Fibroblast of lung (primary cell): ENCODE measurements around the gene ESRP2.

ENCODE experiments used
- CTCF ChIP-seq, 2 donors: IDR thresholded peaks in 1 of 2; conservative IDR thresholded peaks in 1 of 2; 1 replicate in 1 of 2; 2 replicates in 1 of 2; pipeline ENCODE4 v1.5.1; 2011 to 2012; ENCODE audit warnings: low read length in 2 of 2, control low read depth in 1 of 2, inconsistent platforms in 1 of 2, low read depth in 1 of 2, mild to moderate bottlenecking in 1 of 2
- EZH2 ChIP-seq: IDR thresholded peaks from 2 replicates; pipeline ENCODE4 v1.5.1; 2012; ENCODE audit warnings: low read length, control low read depth, mild to moderate bottlenecking; ENCODE audit errors: missing control alignments

- TF ChIP-seq CTCF (conservative IDR thresholded peaks at IDR 0.05 in 1 of 2, IDR thresholded peaks at IDR 0.05 in 1 of 2; ENCODE audit: low read depth in 1 of 2, low read length in 2 of 2) = peak; percentile 90 to 94
- TF ChIP-seq EZH2 = no peak
Measured at GRCh38 chr16:68229431-68230175, 6.3 kb downstream of the ESRP2 start.
